Measurements from ENCODE around the gene NOB1. TPM values are rescaled to one million over a fixed set of nuclear protein-coding genes. Genes with fewer than 3 reads are reported as not detected.
A peak's percentile ranks its signal among the peaks of the same experiment; 100 is the strongest.

The NOB1 gene
- total RNA-seq, 1 experiment from 2014 or later: 31.9 TPM

DNA sequence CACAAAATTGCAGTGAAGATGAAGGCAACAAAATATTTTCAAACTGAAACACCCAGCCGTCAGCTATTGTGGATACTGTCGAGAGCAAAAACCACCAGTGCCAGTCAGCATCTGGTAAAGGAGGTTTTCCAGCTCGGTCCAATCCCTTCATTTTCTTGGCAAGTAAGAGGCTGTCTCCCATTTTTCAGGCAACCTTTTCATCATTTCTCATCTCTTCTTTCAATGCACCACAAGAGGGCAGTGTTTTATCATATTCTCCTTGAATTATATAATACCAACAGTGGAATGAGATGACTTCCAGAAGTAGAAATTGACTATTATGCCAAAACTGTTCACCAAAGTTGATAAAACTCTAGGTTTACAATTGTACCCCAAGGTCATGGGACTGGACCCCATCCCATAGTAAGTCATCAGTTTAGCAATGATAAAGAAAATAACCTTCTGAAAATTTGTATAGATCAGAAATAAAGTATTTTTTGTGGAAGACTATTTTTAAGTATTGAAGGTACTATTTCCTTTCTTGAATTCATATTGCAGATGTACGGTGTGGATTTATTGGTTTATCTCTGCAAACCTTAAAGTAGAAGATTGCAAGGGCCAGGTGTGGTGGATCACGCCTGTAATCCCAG lies 45.2 kb downstream of the NOB1 start:
- BruUV-seq (replicated peaks): no TSS peak
- H3K27me3 ChIP-seq (ENCODE audit: low read length): no peaks in the 10 kb centered on the region
- H3K4me3 ChIP-seq (ENCODE audit: low read length): no peak overlapping the region
- peak; percentile 53 for ATAC-seq
- no peak overlapping the region for H3K9ac ChIP-seq (ENCODE audit: low read length)
- ChIA-PET CTCF (interaction anchor here (1.1 kb wide), 1 partner anchor 45 kb away, joined by 3 read pairs; the partner anchor contains the start of gene NOB1), POLR2A (ENCODE audit: unreplicated experiment) (no interaction called here)
- peaks cover 20% of the 10 kb centered on the region; the same call in 1 of the 2 replicates for H3K36me3 ChIP-seq (ENCODE audit: low read depth, low read length)
- H3K9me2 ChIP-seq (replicated peaks; ENCODE audit: low read length): no peaks in the 10 kb centered on the region
- no peak overlapping the region for H2AFZ ChIP-seq (ENCODE audit: low read length)
- H3K27ac ChIP-seq (ENCODE audit: low read length): no peak overlapping the region
- TF ChIP-seq EZH2 (IDR thresholded peaks at IDR 0.05; ENCODE audit: low read length, unreplicated experiment) (no peak), EZH2phosphoT487 (IDR thresholded peaks at IDR 0.05; ENCODE audit: borderline replicate concordance, low read length) (no peak)
- TF ChIP-seq, protein P1, sequence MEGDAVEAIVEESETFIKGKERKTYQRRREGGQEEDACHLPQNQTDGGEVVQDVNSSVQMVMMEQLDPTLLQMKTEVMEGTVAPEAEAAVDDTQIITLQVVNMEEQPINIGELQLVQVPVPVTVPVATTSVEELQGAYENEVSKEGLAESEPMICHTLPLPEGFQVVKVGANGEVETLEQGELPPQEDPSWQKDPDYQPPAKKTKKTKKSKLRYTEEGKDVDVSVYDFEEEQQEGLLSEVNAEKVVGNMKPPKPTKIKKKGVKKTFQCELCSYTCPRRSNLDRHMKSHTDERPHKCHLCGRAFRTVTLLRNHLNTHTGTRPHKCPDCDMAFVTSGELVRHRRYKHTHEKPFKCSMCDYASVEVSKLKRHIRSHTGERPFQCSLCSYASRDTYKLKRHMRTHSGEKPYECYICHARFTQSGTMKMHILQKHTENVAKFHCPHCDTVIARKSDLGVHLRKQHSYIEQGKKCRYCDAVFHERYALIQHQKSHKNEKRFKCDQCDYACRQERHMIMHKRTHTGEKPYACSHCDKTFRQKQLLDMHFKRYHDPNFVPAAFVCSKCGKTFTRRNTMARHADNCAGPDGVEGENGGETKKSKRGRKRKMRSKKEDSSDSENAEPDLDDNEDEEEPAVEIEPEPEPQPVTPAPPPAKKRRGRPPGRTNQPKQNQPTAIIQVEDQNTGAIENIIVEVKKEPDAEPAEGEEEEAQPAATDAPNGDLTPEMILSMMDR (conservative IDR thresholded peaks at IDR 0.05; ENCODE audit: low read depth, low read length): peak; percentile 75
- no peaks in the 10 kb centered on the region for H4K20me1 ChIP-seq (ENCODE audit: low read length)
- H3K4me2 ChIP-seq (ENCODE audit: low read length): no peak overlapping the region
- peaks cover 8% of the 10 kb centered on the region for H3K4me1 ChIP-seq (ENCODE audit: insufficient read depth, low read length)
- peak; percentile 75 for DNase-seq
- intact Hi-C loops (cut with micrococcal nuclease): loop anchor here (1.0 to 5.0 kb wide), 2 partner anchors 45 to 312 kb away; partner anchors contain the start of gene NOB1
- H3K9me3 ChIP-seq (ENCODE audit: low read length): no peaks in the 10 kb centered on the region
- no peaks in the 10 kb centered on the region for H3F3A ChIP-seq (ENCODE audit: low read length, unreplicated experiment)
- no peaks in the 10 kb centered on the region for H3K79me2 ChIP-seq (ENCODE audit: low read length)

DNA sequence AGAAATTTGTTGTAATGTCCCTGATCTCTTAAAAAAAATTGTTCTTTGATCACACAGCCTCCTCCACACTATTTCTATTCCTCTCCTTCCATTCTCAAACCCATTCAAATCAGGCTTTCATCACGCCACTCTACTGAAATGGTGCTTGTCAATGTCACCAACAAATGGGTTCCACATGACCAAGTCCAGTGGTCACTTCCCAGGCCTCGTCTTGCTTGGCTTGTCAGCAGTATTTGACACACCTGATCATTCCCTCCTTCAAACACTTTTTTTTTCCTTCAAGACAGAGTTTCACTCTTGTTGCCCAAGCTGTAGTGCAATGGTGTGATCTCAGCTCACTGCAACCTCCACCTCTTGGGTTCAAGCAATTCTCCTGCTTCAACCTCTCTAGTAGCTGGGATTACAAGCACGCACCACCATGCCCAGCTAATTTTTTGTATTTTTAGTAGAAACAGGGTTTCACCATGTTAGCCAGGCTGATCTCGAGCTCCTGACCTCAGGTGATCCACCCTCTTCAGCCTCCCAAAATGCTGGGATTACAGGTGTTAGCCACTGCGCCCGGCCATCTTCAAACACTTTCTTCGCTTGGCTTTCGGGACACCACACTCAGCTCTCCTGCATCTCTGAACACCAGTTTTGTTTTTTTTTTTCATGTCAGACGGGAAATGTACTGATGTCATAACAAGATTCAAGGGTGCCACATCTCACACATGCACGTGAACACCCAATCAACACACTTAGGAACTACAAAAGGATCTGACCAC lies 46.6 kb downstream of the NOB1 start:
- H3K4me1 ChIP-seq (ENCODE audit: insufficient read depth, low read length): peaks cover 8% of the 10 kb centered on the region

More for the DNA sequence above, 46.6 kb downstream of the NOB1 start:
- TF ChIP-seq EZH2phosphoT487 (IDR thresholded peaks at IDR 0.05; ENCODE audit: borderline replicate concordance, low read length) (no peak), EZH2 (IDR thresholded peaks at IDR 0.05; ENCODE audit: low read length, unreplicated experiment) (no peak)
- TF ChIP-seq, protein P1 (conservative IDR thresholded peaks at IDR 0.05; ENCODE audit: low read depth, low read length): no peak
- no peak overlapping the region for H3K27ac ChIP-seq (ENCODE audit: low read length)
- ChIA-PET POLR2A (ENCODE audit: unreplicated experiment) (no interaction called here), CTCF (interaction anchor here (0.6 to 1.1 kb wide), 4 partner anchors 18 to 313 kb away, joined by 3 to 4 read pairs (median 4); partner anchors contain the start of genes NOB1 and NQO1)
- no peak overlapping the region for H2AFZ ChIP-seq (ENCODE audit: low read length)
- H3K4me3 ChIP-seq (ENCODE audit: low read length): no peak overlapping the region
- peaks cover 26% of the 10 kb centered on the region; the same call in 1 of the 2 replicates for H3K36me3 ChIP-seq (ENCODE audit: low read depth, low read length)
- no peak for ATAC-seq
- no peaks in the 10 kb centered on the region for H3K79me2 ChIP-seq (ENCODE audit: low read length)
- H3K27me3 ChIP-seq (ENCODE audit: low read length): no peaks in the 10 kb centered on the region
- intact Hi-C loops (cut with micrococcal nuclease): loop anchor here (5.0 kb wide), 1 partner anchor 311 kb away; no protein-coding TSS in a partner anchor
- DNase-seq: no peak
- H3K9me3 ChIP-seq (ENCODE audit: low read length): no peaks in the 10 kb centered on the region
- no peaks in the 10 kb centered on the region for H3F3A ChIP-seq (ENCODE audit: low read length, unreplicated experiment)
- H3K9ac ChIP-seq (ENCODE audit: low read length): no peak overlapping the region
- no TSS peak for BruUV-seq (replicated peaks)
- H3K9me2 ChIP-seq (replicated peaks; ENCODE audit: low read length): no peaks in the 10 kb centered on the region
- H4K20me1 ChIP-seq (ENCODE audit: low read length): no peaks in the 10 kb centered on the region
- H3K4me2 ChIP-seq (ENCODE audit: low read length): no peak overlapping the region

Measured in PC-3 (cell line).